AG09309 (cell line): Measurements from ENCODE around the gene MEIS1.

ENCODE experiments used
- DNase-seq: peaks from one replicate; pipeline ENCODE4 v3.0.0-alpha.2; 2010; ENCODE audit warnings: low read depth
- H3K4me3 ChIP-seq: 2 replicates; pipeline ENCODE4 v1.5.1; 2011; ENCODE audit warnings: mild to moderate bottlenecking, low read depth, low read length, moderate library complexity; ENCODE audit not compliant: control insufficient read depth
- CTCF ChIP-seq: IDR thresholded peaks from 2 replicates; pipeline ENCODE4 v1.5.1; 2011; ENCODE audit warnings: mild to moderate bottlenecking, low read depth, low read length, inconsistent platforms; ENCODE audit not compliant: insufficient read depth, control insufficient read depth; ENCODE audit errors: missing control alignments

The MEIS1 gene

GRCh38 chr2:66534461-66534860 is 99.5 kb downstream of the MEIS1 start:
- H3K4me3 ChIP-seq = no peak overlapping the region
- DNase-seq = no peak
- no peak for TF ChIP-seq CTCF

- H3K4me3 ChIP-seq = no peak overlapping the region
- TF ChIP-seq CTCF = no peak
These were observed 100.8 kb downstream of the MEIS1 start for GRCh38 chr2:66535574-66536289.

GRCh38 chr2:66536290-66536673 is 101.4 kb downstream of the MEIS1 start:
- no peak for TF ChIP-seq CTCF
- no peak overlapping the region for H3K4me3 ChIP-seq
- no peak for DNase-seq

More at GRCh38 chr2:66535574-66536289, 100.8 kb downstream of the MEIS1 start:
- DNase-seq = no peak

GRCh38 chr2:66536997-66537396 is 102.1 kb downstream of the MEIS1 start:
- no peak for DNase-seq
- no peak overlapping the region for H3K4me3 ChIP-seq
- TF ChIP-seq CTCF = no peak

- peak; percentile 17 for DNase-seq
- TF ChIP-seq CTCF = no peak
- H3K4me3 ChIP-seq = no peak overlapping the region
These were observed 103.4 kb downstream of the MEIS1 start for GRCh38 chr2:66538291-66538690.

- TF ChIP-seq CTCF = no peak
- H3K4me3 ChIP-seq = no peak overlapping the region
- DNase-seq = no peak
These were observed 104.5 kb downstream of the MEIS1 start for GRCh38 chr2:66539452-66539851.
